HK-2 (cell line): ENCODE measurements around the gene IFNA8.
A peak's percentile ranks its signal among the peaks of the same experiment; 100 is the strongest.
"Not testable (repeated sequence)": the region's sequence is repeated elsewhere in the genome, so short reads cannot be mapped to it uniquely, and the experiment has no call there.

Source experiments
- DNase-seq: peaks from one replicate; pipeline ENCODE4 v3.0.0-alpha.2; 2018; ENCODE audit not compliant: unreplicated experiment

The IFNA8 gene

DNA sequence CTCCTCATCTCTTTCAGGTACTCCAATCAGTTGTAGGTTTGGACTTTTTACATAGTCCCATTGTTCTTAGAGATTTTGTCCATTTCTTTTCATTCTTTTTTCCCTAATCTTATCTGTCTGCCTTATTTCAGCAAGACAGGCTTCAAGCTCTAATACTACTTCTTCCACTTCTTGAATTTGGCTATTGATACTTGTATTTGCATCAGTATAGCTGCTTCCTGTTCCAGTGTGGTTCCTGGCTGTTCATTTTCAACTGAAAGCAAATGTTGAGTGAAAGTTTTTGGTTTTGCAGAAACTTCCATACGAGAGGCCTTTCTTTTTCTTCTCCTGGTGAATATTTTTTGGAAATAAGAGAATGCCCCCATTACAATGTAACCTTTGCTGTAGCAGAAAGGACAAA lies 19.3 kb downstream of the IFNA8 start:
- no peak for DNase-seq

DNA sequence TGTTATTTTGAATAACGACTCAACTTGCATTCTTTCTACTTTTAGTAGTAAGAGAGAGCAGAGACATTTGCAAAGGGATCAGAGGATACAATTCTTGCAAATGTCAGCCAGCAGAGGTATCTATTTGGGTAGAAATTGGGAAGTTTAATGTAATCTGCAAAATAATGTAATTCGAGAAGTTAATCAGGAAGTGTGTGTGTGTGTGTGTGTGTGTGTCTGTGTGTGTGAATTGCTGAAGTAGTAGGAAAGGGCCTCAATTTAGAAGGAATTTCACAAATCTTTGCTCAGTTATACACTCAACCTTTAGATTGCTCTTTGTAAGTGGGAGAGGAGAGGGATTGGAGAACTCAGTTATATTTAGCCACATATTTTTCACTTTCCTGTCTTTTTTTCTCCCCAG lies 20.3 kb downstream of the IFNA8 start:
- DNase-seq = no peak

DNA sequence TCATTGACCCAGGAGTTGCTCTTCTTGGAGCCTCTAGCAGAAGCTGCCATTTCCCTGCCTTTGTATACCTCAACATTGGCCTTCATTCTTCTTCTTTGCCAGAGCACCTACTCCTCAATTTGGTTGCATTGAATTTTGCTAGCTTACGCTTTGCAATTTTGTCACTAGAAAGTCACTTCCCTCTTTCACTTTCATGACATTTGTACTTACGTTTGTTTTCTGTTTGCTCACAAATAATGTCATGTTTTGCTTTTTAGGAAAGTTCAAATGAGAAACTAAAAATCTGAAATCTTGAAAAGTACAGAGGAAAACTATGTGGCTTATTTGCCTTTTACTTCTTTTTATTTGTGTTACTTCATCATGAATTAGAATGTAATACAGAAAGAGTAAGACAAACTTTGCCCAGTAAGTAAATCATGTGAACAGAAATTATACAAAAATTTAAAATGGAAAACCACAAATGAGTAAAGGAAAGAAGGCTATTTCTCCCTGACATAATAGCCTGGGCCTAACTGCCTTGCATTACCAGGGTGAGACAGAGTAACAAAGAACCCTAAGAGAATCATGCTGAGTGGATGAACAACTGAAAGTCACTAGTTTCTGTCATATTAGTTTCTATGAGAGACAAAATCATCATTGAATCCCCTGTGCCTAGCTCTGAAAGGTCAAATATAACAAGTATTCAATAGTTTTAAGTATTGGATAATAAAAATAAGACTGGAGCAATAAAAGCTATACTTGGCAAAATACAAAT lies 23.9 kb downstream of the IFNA8 start:
- no peak for DNase-seq

DNA sequence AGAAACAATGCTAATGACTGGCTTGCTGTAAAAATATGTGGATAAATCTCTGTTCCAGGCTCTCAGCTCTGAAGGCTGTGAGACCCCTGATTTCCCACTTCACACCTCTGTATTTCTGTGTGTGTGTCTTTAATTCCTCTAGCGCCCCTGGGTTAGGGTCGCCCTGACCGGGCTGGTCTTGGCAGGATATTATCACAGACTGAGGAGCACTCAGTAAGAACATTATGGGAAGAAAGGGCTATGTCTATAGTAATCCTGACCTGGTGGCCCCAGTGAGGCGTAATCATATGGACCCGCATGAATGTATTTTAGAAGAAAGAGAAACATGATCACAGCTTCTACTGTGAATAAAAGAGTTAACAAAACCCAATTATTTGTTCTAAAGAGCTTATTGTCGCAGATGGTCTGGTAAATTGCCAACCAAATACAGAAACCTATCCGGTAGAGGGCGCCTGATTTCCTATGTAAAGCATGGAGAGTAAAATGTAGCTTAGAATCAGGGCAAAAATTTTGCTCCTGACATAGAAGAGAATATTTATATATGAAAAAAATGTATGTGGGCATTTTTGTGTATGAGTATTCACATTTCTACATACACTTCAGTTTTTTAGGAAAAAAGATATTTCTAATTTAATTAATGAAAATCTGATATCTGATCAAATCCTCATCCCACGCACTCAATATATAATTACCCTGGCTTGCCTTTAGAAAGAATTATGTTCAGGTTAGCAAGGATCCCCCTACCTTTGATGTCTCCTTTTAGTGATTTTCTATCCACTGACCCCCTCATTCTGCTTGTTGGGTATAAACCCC lies 25.5 kb downstream of the IFNA8 start:
- no peak for DNase-seq

DNA sequence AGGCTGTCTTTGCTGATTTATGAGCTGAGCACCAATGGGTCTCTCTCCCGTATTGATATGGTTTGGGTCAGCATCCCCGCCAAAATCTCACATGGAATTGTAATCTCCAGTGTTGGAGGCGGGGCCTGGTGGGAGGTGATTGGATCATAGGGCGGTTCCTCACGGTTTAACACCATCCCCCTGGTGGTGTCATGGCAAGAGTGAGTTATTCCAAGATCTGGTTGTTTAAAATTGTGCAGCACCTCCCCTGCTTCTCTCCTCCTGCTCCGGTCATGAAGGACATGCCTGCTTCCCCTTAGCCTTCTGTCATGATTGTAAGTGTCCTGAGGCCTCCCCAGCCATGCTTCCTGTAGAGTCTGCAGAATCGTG lies 26.1 kb downstream of the IFNA8 start:
- not testable (repeated sequence) for DNase-seq

DNA sequence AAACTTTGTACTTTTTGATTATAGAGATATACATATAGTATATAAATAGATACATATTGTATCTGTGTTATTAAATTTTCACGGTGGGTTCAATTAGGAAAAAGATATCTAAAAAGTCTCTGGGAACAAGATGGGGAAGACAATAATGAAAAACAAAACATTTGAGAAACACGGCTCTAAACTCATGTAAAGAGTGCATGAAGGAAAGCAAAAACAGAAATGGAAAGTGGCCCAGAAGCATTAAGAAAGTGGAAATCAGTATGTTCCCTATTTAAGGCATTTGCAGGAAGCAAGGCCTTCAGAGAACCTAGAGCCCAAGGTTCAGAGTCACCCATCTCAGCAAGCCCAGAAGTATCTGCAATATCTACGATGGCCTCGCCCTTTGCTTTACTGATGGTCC lies 31.2 kb downstream of the IFNA8 start, which contains the start of gene IFNA1:
TSS of gene IFNA1 (plus strand) at position 301 of the 400 bp plus-strand sequence. CDS start at position 370, 69 bp downstream.
- no peak for DNase-seq

DNA sequence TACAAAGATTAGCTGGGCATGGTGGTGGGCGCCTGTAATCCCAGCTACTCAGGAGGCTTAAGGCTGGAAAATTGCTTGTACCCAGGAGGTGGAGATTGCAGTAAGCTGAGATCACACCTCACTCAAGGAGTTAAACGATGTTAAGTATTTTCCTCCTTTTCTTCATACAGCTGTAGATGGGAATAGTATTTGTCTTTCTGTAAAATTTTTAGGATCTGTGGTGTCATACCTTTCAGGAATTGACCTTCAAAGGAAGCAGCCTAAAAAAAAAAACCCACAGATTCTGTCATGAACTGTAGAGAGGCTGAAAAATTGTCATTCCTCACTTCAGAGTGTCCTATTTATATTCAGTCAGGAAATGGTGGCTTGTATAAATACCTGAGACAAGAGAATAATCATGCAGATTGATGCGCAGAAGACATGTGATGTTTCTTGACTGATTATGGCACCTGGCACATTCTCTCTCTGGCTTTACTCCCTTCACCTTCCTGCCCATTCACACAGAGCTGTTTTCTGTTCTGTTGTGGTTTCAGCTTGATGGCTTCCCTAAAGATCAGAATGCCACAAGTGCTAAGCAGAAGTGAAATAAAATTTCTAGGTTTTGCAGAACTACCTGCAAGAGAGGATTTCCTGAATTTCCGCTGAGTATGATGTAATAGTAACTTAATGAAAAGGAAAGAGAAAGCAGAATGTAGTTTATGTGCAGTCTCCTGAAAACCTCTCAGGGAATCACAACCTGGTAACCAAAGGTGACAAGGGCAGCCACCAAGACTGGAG lies 35.1 kb downstream of the IFNA8 start:
- no peak for DNase-seq

DNA sequence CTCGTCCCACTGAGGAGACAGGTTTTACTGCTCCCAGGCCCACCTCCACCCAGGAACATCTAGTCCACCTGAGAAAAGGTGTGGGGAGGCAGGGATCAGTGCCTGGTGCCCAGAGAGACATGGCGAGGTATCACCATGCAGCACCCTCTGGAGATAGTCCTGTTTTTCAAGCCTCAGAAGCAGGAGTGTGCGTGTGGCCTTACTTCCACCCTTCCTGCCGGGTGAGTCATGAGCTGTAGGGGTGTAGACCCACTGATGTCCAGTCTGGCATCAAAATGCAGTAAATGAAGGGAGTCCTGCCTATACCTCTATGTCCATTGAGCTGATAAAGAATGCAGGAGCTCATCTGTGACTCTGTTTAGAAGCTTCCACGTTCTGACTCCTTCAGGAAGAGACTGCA lies 40.4 kb downstream of the IFNA8 start:
- DNase-seq = not testable (repeated sequence)

DNA sequence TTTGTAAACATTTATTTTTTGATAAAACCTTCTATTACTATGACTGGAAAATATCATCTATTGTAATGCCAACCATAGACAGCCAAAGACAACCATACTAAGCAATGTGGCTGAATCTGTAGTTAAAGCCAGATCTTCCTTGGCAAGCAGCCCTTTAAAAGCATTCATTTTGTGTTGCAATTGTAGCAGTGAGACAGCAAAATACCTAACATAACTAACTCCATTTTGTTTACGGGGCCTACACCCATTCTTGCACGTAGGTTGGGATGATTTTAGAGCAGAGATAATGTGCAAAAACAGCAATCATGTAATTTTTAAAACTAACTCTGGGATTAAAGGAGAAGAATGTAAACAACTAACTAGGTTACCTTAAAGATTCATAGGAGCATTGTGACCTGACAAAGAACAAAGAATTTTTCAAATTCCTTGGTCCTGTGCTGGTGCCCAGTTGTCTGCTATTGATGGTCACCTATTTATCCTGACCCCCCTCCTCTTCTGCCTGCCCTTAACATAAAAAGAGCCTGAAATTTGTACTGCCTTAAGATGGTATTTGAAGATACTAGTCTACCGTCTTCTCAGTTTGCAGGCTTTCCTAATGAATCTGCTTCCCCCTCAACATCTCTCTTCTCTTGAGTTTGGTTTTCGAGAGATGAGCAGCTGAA lies 41.9 kb downstream of the IFNA8 start:
- DNase-seq = no peak

DNA sequence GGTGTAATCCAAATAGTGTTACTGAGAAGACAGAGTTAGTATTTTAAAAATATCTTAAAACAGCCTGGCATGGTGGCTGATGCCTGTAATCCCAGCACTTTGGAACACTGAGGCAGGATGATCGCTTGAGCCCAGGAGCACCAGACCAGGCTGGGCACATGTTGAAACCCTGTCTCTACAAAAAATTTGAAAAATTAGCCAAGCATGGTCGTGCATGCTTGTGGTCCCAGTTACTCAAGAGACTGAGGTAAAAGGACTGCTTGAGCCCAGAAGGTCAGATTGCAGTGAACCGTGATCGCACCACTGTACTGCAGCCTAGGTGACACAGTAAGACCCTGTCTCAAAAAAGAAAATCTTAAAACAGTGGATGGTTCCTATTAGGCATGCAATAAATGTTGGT lies 43.8 kb downstream of the IFNA8 start:
- no peak for DNase-seq

DNA sequence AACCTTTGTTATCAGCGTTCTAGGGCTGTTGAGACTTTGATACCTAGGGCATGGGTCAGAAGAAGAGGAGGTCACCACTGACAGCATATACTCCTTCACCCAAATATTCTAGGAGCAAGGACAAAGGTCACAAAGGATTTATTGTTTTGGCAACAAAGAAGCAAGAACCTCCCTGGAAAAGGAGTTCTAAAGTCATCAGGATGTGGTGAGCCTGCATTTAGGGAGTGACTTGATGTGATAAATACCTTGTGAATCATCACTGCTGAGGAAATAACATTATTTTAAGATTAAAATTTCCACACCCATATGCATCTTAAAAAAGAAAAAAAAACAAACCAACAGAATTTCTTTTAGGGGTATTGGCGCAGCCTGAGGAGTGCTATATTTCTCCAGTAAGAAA lies 45.2 kb downstream of the IFNA8 start:
- no peak for DNase-seq

DNA sequence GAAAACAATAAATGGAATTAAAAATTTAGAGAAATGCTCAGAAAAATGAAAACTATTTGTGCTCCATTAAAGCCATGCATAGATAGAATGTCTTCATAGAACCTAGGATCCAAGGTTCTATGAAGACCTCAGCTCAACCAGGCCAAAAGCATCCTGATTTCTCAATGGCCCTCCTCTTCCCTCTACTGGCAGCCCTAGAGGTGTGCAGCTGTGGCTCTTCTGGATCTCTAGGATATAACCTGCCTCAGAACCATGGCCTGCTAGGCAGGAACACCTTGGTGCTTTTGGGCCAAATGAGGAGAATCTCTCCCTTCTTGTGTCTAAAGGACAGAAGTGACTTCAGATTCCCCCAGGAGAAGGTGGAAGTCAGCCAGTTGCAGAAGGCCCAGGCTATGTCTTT lies 46.4 kb downstream of the IFNA8 start:
- DNase-seq = peak; percentile 8
